ENCODE data around the gene LDLRAD3.

The LDLRAD3 gene

GRCh38 chr11:35964841-35965240 lies 21.0 kb downstream of the LDLRAD3 start:
- H3K4me3 ChIP-seq (ENCODE audit: low read length): no peak overlapping the region
- no peak for DNase-seq (ENCODE audit: low read depth)
- TF ChIP-seq CTCF (IDR thresholded peaks at IDR 0.05; ENCODE audit: insufficient read depth, low read depth, low read length, missing control alignments): no peak

GRCh38 chr11:35967042-35967441 lies 23.2 kb downstream of the LDLRAD3 start:
- DNase-seq (ENCODE audit: low read depth): no peak
- TF ChIP-seq CTCF (IDR thresholded peaks at IDR 0.05; ENCODE audit: insufficient read depth, low read depth, low read length, missing control alignments): no peak
- no peak overlapping the region for H3K4me3 ChIP-seq (ENCODE audit: low read length)

- no peak for DNase-seq (ENCODE audit: low read depth)
- no peak for TF ChIP-seq CTCF (IDR thresholded peaks at IDR 0.05; ENCODE audit: insufficient read depth, low read depth, low read length, missing control alignments)
- H3K4me3 ChIP-seq (ENCODE audit: low read length): no peak overlapping the region
These were observed 24.7 kb downstream of the LDLRAD3 start for GRCh38 chr11:35968386-35969088.

- no peak for DNase-seq (ENCODE audit: low read depth)
- no peak for TF ChIP-seq CTCF (IDR thresholded peaks at IDR 0.05; ENCODE audit: insufficient read depth, low read depth, low read length, missing control alignments)
- no peak overlapping the region for H3K4me3 ChIP-seq (ENCODE audit: low read length)
These were observed 25.5 kb downstream of the LDLRAD3 start for GRCh38 chr11:35969089-35970042.

GRCh38 chr11:35970445-35970844 lies 26.6 kb downstream of the LDLRAD3 start:
- DNase-seq (ENCODE audit: low read depth): no peak
- H3K4me3 ChIP-seq (ENCODE audit: low read length): no peak overlapping the region
- no peak for TF ChIP-seq CTCF (IDR thresholded peaks at IDR 0.05; ENCODE audit: insufficient read depth, low read depth, low read length, missing control alignments)

- H3K4me3 ChIP-seq (ENCODE audit: low read length): no peak overlapping the region
- no peak for DNase-seq (ENCODE audit: low read depth)
- TF ChIP-seq CTCF (IDR thresholded peaks at IDR 0.05; ENCODE audit: insufficient read depth, low read depth, low read length, missing control alignments): no peak
These were observed 28.1 kb downstream of the LDLRAD3 start for GRCh38 chr11:35971841-35972422.
